ENCODE results near the gene IFIT2. TPM values are rescaled to one million over a fixed set of nuclear protein-coding genes. Genes with fewer than 3 reads are reported as not detected.

The IFIT2 gene
- total RNA-seq, 1 experiment from 2014 or later, result 1.7 TPM

GRCh38 chr10:89345367-89346000, 43.6 kb downstream of the IFIT2 start:
- DNase-seq (ENCODE audit: low spot score), result no peak
- no peaks in the 10 kb centered on the region for H3K9me3 ChIP-seq (ENCODE audit: low read depth, low read length, poor library complexity, severe bottlenecking)
- ChIA-PET POLR2A (ENCODE audit: low non-redundant PET) (no interaction called here), CTCF (interaction anchor here (0.6 kb wide), 1 partner anchor 101 kb away, joined by 3 read pairs; no protein-coding TSS in a partner anchor)
- no TSS peak for BruUV-seq (replicated peaks)
- no peak overlapping the region for H3K4me3 ChIP-seq (ENCODE audit: low read depth, low read length, poor library complexity, severe bottlenecking)
- peak overlapping the region; percentile 88 for H3K27ac ChIP-seq (ENCODE audit: low read depth, low read length, poor library complexity, severe bottlenecking)
- intact Hi-C loops (cut with micrococcal nuclease; ENCODE audit: unreplicated experiment), result no loop called here
- TF ChIP-seq EZH2 (IDR thresholded peaks at IDR 0.05; ENCODE audit: borderline replicate concordance, low read depth, low read length, poor library complexity, severe bottlenecking) (no peak), CTCF (conservative IDR thresholded peaks at IDR 0.05; ENCODE audit: low read depth, low read length) (no peak)
- no peaks in the 10 kb centered on the region for H3K36me3 ChIP-seq (ENCODE audit: insufficient read depth, low read length, poor library complexity, severe bottlenecking)
- H3K4me1 ChIP-seq (ENCODE audit: insufficient read depth, low read length, poor library complexity, severe bottlenecking), result peaks cover 56% of the 10 kb centered on the region
- H3K27me3 ChIP-seq (replicated peaks; ENCODE audit: insufficient read depth, low read depth, low read length, poor library complexity), result no peaks in the 10 kb centered on the region

GRCh38 chr10:89346405-89347254, 44.8 kb downstream of the IFIT2 start:
- DNase-seq (ENCODE audit: low spot score), result peak; percentile 83
- no peak for TF ChIP-seq EZH2 (IDR thresholded peaks at IDR 0.05; ENCODE audit: borderline replicate concordance, low read depth, low read length, poor library complexity, severe bottlenecking)
- TF ChIP-seq CTCF (conservative IDR thresholded peaks at IDR 0.05; ENCODE audit: low read depth, low read length), result no peak
- Histone ChIP-seq H3K27ac (ENCODE audit: low read depth, low read length, poor library complexity, severe bottlenecking) (peak overlapping the region; percentile 88), H3K27me3 (replicated peaks; ENCODE audit: insufficient read depth, low read depth, low read length, poor library complexity) (no peaks in the 10 kb centered on the region), H3K9me3 (ENCODE audit: low read depth, low read length, poor library complexity, severe bottlenecking) (no peaks in the 10 kb centered on the region), H3K36me3 (ENCODE audit: insufficient read depth, low read length, poor library complexity, severe bottlenecking) (no peaks in the 10 kb centered on the region), H3K4me3 (ENCODE audit: low read depth, low read length, poor library complexity, severe bottlenecking) (no peak overlapping the region), H3K4me1 (ENCODE audit: insufficient read depth, low read length, poor library complexity, severe bottlenecking) (peaks cover 66% of the 10 kb centered on the region)
- intact Hi-C loops (cut with micrococcal nuclease; ENCODE audit: unreplicated experiment), result no loop called here
- POLR2A ChIA-PET (ENCODE audit: low non-redundant PET), result no interaction called here
- BruUV-seq (replicated peaks), result no TSS peak
- CTCF ChIA-PET, result interaction anchor here (0.6 kb wide), 1 partner anchor 32 kb away, joined by 5 read pairs; no protein-coding TSS in a partner anchor

GRCh38 chr10:89347701-89348457, 46.0 kb downstream of the IFIT2 start:
- Histone ChIP-seq H3K4me1 (ENCODE audit: insufficient read depth, low read length, poor library complexity, severe bottlenecking) (peaks cover 71% of the 10 kb centered on the region), H3K4me3 (ENCODE audit: low read depth, low read length, poor library complexity, severe bottlenecking) (no peak overlapping the region), H3K27me3 (replicated peaks; ENCODE audit: insufficient read depth, low read depth, low read length, poor library complexity) (no peaks in the 10 kb centered on the region), H3K27ac (ENCODE audit: low read depth, low read length, poor library complexity, severe bottlenecking) (peak overlapping the region; percentile 88), H3K9me3 (ENCODE audit: low read depth, low read length, poor library complexity, severe bottlenecking) (no peaks in the 10 kb centered on the region), H3K36me3 (ENCODE audit: insufficient read depth, low read length, poor library complexity, severe bottlenecking) (no peaks in the 10 kb centered on the region)
- DNase-seq (ENCODE audit: low spot score), result peak; percentile 94
- BruUV-seq (replicated peaks), result TSS peak; percentile 75
- POLR2A ChIA-PET (ENCODE audit: low non-redundant PET), result no interaction called here
- intact Hi-C loops (cut with micrococcal nuclease; ENCODE audit: unreplicated experiment), result no loop called here
- TF ChIP-seq CTCF (conservative IDR thresholded peaks at IDR 0.05; ENCODE audit: low read depth, low read length) (no peak), EZH2 (IDR thresholded peaks at IDR 0.05; ENCODE audit: borderline replicate concordance, low read depth, low read length, poor library complexity, severe bottlenecking) (no peak)
- CTCF ChIA-PET, result no interaction called here

Data from A673 (cell line).